ENCODE measurements around the gene SPTBN2.
"Not testable (repeated sequence)": the region's sequence is repeated elsewhere in the genome, so short reads cannot be mapped to it uniquely, and the experiment has no call there.

SPTBN2 gene

GRCh38 chr11:66685276-66686099 is 43.5 kb downstream of the SPTBN2 start:
- no peak for DNase-seq (ENCODE audit: low read depth in 2 of 2)

GRCh38 chr11:66684635-66685034 is 44.4 kb downstream of the SPTBN2 start:
- DNase-seq (ENCODE audit: low read depth in 2 of 2): no peak

DNA sequence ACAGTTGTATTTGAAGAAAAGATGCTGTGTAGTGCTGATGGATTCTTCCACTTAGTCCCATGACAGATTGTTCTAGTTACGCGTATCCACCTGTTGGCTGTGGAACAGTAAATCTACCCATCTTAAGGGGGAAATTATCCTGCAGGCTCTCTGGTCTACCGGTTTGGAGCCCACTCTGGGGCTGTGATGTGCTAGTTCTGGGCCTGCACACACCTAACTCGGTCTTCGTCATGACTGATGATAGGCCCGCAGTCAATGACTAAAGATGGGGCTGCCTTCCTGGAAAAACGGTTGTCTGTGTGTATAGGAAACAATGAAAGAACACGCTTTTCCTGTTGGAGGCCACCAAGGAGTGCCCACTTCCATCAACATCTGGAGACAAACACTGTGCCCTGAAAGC is 45.1 kb downstream of the SPTBN2 start:
- no peak for DNase-seq (ENCODE audit: low read depth in 2 of 2)

GRCh38 chr11:66680966-66681645 is 47.9 kb downstream of the SPTBN2 start:
- DNase-seq (ENCODE audit: low read depth in 2 of 2): no peak

- peak; percentile 91 to 92 for DNase-seq (ENCODE audit: low read depth in 2 of 2)
These were observed 51.2 kb downstream of the SPTBN2 start, which contains the start of gene RBM4B for GRCh38 chr11:66677599-66678375. Gene RBM4B, minus strand, starts transcription at chr11:66677887. Its CDS starts 808 bp downstream, at chr11:66677079.

DNA sequence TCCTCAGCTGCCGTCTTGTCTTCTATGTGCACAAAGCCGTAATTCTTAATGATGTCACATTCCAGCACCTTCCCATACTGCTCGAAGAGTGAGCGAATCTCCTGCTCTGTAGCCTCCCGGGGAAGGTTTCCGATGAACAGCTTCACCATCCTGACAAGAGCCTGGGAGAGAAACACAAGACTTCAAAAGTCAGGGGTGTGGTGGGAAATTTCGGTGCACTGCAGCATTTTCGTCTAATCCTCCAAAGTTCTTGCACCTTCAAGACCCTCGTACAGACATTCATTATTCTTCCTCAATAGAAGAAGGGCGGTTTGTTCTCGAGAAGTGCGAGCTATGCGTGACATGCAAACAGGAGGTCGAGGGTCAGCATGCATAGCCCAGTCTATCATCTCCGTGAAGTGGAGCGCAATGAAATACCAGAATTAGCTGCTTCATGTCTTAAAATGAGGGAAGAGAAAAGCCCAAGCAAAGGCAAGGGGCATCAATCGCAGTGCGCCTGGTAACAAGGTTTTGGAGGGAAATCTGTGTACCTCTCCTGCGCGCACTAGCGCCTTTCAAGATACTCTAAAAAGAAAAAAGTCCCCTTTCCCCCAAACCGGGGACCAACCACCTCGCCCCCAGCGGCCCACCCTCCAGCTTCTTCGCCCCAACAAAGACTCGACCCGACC is 52.0 kb downstream of the SPTBN2 start:
- no peak for DNase-seq (ENCODE audit: low read depth in 2 of 2)

GRCh38 chr11:66676282-66676919 is 52.6 kb downstream of the SPTBN2 start:
- no peak for DNase-seq (ENCODE audit: low read depth in 2 of 2)

- no peak for DNase-seq (ENCODE audit: low read depth in 2 of 2)
These were observed 53.9 kb downstream of the SPTBN2 start for GRCh38 chr11:66674964-66675602.

DNA sequence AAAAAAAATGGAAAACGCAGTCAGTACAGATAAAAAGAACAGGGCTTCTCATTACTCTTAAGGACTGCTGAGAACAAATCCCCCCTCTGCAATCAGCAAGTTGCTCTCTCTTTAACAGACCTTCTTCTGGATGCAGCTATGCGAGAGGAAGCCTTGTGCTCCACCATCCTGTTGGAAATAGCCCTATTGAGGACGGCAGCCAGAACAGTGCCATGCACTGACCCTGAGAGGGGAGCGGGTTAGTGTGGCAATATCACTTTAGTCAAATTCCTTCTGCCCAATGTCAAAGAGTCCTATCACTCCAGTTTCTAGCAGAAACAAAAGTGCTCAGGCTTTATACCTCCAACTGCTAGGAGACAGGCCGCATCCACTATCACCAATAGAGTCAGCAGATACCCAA is 58.2 kb downstream of the SPTBN2 start:
- DNase-seq (ENCODE audit: low read depth in 2 of 2): no peak

GRCh38 chr11:66665369-66665768 is 63.6 kb downstream of the SPTBN2 start:
- no peak for DNase-seq (ENCODE audit: low read depth in 2 of 2)

- DNase-seq (ENCODE audit: low read depth in 2 of 2): no peak
These were observed 65.2 kb downstream of the SPTBN2 start for GRCh38 chr11:66663741-66664296.

GRCh38 chr11:66659763-66660162 is 69.3 kb downstream of the SPTBN2 start:
- no peak for DNase-seq (ENCODE audit: low read depth in 2 of 2)

DNA sequence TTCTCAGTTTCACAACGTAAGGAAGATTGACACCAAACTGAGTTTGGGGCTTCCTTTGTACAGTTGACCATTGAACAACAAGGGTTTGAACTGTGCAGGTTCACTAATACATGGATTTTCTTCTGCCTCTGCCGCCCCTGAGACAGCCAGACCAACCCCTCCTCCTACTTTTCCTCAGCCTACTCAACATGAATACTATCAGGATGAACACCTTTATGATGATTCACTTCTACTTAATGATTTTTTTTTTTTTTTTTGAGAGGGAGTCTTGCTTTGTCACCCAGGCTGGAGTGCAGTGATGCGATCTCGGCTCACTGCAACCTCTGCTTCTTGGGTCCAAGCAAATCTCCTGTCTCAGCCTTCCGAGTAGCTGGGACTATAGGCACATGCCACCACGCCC is 75.9 kb downstream of the SPTBN2 start:
- no peak for DNase-seq (ENCODE audit: low read depth in 2 of 2)

DNA sequence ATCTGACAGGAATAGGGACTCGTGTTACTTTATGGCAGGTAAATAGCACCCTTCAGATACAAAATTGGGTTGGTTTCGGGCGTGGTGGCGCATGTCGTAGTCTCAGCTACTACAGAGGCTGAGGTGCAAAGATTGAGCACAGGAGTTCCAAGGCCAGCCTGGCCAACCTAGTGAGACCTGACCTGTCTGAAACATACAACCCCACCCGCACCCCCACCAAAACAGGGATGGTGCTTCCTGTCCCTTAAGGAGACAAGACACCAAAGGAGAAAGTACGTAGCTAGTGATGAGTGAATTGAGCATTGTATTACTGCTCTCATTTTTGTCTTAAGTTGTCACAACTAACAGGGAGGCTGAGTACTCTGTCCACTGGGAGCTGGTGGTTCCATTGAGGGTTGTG is 76.4 kb downstream of the SPTBN2 start:
- DNase-seq (ENCODE audit: low read depth in 2 of 2): no peak

DNA sequence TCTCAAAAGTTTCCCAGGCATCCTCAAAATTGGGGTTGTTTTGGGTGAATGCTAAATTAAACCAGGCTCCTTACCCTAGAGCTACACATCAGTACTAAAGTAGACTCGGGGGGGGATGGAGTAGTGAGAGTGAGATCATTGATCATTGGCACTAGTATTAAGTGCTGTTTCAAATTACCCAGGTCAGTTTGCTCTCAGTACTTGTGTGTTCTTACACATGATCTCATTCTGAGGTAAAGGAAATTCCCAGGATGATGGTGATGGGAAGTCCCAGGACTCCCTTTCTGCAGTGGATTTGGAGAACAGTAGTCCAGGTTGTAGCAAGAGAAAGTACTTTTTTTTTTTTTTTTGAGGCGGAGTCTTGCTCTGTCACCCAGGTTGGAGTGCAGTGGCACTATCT is 78.0 kb downstream of the SPTBN2 start:
- no peak for DNase-seq (ENCODE audit: low read depth in 2 of 2)

DNA sequence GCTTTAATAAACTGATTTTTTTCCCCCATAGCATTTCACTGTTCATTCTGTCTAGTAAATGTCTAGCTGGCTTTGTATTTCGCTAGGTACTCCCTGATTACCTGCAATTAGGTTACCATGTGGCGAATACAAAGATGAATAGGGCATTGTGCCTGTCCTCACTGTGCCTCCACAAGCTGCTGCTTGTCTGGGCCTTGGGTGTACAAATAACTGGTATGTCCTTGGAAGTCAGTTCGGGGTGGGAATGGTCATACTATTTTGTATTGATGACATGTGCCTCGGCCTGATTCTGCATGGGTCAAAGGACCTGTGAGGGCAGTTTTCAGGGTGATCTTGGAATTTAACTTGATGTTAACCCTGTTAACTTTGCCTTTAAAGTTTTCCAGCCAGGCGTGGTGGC is 79.1 kb downstream of the SPTBN2 start:
- no peak for DNase-seq (ENCODE audit: low read depth in 2 of 2)

DNA sequence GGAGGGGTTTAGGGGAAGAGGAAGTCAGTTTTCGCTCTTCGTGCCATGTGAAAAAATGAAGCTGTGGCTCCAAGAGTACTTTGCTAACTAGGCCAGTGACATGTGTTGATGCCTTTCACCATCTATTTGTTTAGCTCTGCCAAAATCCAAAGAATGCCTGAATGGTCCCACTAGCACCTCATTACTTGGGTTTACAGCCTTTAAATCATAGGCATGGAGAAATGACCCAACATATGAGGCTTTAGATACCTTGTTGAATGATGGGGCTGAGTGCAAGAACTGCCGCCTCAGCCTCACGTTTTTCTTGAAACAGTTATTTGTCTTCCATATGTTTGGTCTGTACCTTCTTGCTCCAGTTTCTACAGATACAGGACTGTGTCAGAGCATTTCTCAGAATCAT is 82.2 kb downstream of the SPTBN2 start:
- DNase-seq (ENCODE audit: low read depth in 2 of 2): no peak

DNA sequence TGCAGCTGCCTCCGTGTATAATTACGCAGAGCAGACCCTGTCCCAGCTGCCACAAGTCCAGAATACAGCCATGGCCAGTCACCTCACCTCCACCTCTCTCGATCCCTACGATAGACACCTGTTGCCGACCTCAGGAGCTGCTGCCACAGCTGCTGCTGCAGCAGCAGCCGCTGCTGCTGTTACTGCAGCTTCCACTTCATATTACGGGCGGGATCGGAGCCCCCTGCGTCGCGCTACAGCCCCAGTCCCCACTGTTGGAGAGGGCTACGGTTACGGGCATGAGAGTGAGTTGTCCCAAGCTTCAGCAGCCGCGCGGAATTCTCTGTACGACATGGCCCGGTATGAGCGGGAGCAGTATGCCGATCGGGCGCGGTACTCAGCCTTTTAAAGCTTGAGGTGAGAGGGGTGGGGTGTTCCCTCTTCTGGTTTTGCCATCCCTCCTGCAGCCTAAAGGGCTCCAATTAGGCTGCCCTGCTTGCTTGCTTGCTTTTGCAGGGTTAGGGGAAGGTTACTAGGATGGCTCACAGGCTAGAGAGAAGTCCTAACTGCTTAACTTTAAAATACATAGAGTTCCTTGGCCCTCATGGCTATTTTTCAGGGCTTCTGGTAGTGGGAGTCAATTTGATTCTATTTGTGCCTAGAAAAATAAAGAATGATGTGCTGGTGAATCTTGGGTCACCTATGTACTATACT is 85.1 kb downstream of the SPTBN2 start:
- DNase-seq (ENCODE audit: low read depth in 2 of 2): no peak

DNA sequence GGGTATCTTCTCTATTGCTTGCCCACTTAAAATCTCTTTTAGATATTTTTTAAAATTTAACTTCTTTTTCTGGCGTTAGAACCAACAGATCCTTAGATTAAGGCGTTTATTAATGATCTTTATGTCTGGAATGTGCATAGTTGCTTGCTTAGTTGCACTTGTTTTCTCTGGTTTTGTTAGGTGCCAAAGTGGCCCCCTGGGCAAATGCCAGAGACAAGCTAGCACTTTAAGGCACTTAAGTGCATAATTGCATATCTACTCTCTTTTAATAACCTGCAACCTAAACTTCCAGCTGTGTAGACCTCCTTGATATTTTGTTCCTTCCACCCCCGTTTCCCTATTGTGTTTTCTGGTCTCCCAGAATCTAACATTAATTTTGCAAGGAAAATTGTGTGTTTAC is 87.2 kb downstream of the SPTBN2 start:
- DNase-seq (ENCODE audit: low read depth in 2 of 2): no peak

- DNase-seq (ENCODE audit: low read depth in 2 of 2): not testable (repeated sequence)
These were observed 89.1 kb downstream of the SPTBN2 start for GRCh38 chr11:66639814-66640340.
